BLaER1 (cell line): Measurements from ENCODE around the gene DENND1A.
A peak's percentile ranks its signal among the peaks of the same experiment; 100 is the strongest.

Experiments
- H3K27ac ChIP-seq: shearing (Covaris generic); formaldehyde crosslinking; 2 replicates; pipeline ENCODE4 v1.8.1; 2022
- H3K27me3 ChIP-seq: shearing (Covaris generic); formaldehyde crosslinking; 2 replicates; pipeline ENCODE4 v1.8.1; 2022
- H3K36me3 ChIP-seq: shearing (Covaris generic); formaldehyde crosslinking; 2 replicates; pipeline ENCODE4 v1.8.1; 2022
- H3K4me1 ChIP-seq: shearing (Covaris generic); formaldehyde crosslinking; 2 replicates; pipeline ENCODE4 v1.8.1; 2022
- H3K4me2 ChIP-seq: shearing (Covaris generic); formaldehyde crosslinking; 2 replicates; pipeline ENCODE4 v1.8.1; 2022
- H3K4me3 ChIP-seq: shearing (Covaris generic); formaldehyde crosslinking; 2 replicates; pipeline ENCODE4 v1.8.1; 2022
- H3K9ac ChIP-seq: shearing (Covaris generic); formaldehyde crosslinking; 2 replicates; pipeline ENCODE4 v1.8.1; 2022
- H3K9me3 ChIP-seq: shearing (Covaris generic); formaldehyde crosslinking; 2 replicates; pipeline ENCODE4 v1.8.1; 2022
- H4K20me1 ChIP-seq: shearing (Covaris generic); formaldehyde crosslinking; 2 replicates; pipeline ENCODE4 v1.8.1; 2022
- Cebpa-rat ChIP-seq: shearing (Covaris generic); IDR thresholded peaks from 2 replicates; pipeline ENCODE4 v1.8.1; 2022

Gene DENND1A

GRCh38 chr9:123662057-123662776 is 267.7 kb downstream of the DENND1A start:
- Histone ChIP-seq H3K27ac (peak overlapping the region; percentile 44; the same call in 1 of the 2 replicates), H3K4me1 (peaks cover 56% of the 10 kb centered on the region), H4K20me1 (no peaks in the 10 kb centered on the region), H3K9me3 (peaks cover 31% of the 10 kb centered on the region), H3K36me3 (peaks cover 12% of the 10 kb centered on the region), H3K27me3 (no peaks in the 10 kb centered on the region), H3K9ac (no peak overlapping the region), H3K4me2 (peak overlapping the region; percentile 49), H3K4me3 (peak overlapping the region; percentile 31; the same call in 1 of the 2 replicates)
- no peak for TF ChIP-seq Cebpa-rat

DNA sequence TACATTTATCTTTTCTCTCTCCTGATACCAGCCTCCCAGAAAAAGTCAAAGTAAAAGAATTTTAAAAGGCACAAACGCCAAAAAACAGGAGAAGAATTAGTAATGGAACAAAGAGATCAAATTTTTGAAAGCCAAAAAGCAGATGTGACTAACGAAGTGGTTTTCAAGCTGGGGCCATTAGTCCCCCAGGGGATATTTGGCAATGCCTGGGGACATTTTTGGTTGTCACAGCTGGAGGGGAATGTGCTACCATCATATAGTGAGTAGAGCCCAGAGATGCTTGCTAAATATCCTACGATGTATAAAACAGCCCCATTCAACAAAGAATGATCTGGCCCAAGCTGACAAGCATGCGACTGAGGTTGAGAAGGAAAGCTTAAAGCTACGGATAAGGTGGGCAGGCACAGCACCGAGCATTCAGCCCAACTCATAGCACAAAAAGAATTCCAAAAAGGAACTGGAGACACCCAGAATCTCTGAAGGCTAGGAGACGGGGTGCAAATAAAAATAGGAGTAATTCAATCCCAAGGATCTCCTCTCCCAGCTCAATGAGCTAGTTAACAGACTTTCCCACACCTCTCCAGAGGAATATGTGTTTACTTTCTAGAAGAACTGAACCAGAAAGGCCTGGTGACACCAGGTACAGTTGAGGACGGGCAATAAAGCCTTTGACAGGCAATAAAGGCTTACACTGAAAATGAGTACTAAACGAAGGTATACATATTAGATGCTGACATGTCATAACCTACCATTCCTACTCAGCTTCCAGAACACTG is 269.0 kb downstream of the DENND1A start:
- H3K9ac ChIP-seq: peak overlapping the region; percentile 39; the same call in 1 of the 2 replicates
- H3K4me3 ChIP-seq: peak overlapping the region; percentile 37; the same call in 1 of the 2 replicates
- no peaks in the 10 kb centered on the region for H4K20me1 ChIP-seq
- peaks cover 61% of the 10 kb centered on the region for H3K4me1 ChIP-seq
- peak overlapping the region; percentile 80 for H3K4me2 ChIP-seq
- H3K9me3 ChIP-seq: peaks cover 26% of the 10 kb centered on the region
- H3K36me3 ChIP-seq: peaks cover 14% of the 10 kb centered on the region
- peak overlapping the region; percentile 82 for H3K27ac ChIP-seq
- H3K27me3 ChIP-seq: no peaks in the 10 kb centered on the region
- peak; percentile 86 for TF ChIP-seq Cebpa-rat

- no peak for TF ChIP-seq Cebpa-rat
- H3K27me3 ChIP-seq: no peaks in the 10 kb centered on the region
- H3K36me3 ChIP-seq: peaks cover 23% of the 10 kb centered on the region
- H4K20me1 ChIP-seq: no peaks in the 10 kb centered on the region
- peak overlapping the region; percentile 80 for H3K4me2 ChIP-seq
- H3K4me1 ChIP-seq: peaks cover 61% of the 10 kb centered on the region
- H3K27ac ChIP-seq: peak overlapping the region; percentile 82
- peak overlapping the region; percentile 54; the same call in 1 of the 2 replicates for H3K9ac ChIP-seq
- H3K4me3 ChIP-seq: no peak overlapping the region
- peaks cover 16% of the 10 kb centered on the region for H3K9me3 ChIP-seq
These were observed 270.6 kb downstream of the DENND1A start for GRCh38 chr9:123659358-123659757.

- peak overlapping the region; percentile 54; the same call in 1 of the 2 replicates for H3K9ac ChIP-seq
- peaks cover 14% of the 10 kb centered on the region for H3K9me3 ChIP-seq
- H3K27me3 ChIP-seq: no peaks in the 10 kb centered on the region
- H3K4me3 ChIP-seq: no peak overlapping the region
- no peak; the same call in 1 of the 2 replicates for TF ChIP-seq Cebpa-rat
- peak overlapping the region; percentile 82 for H3K27ac ChIP-seq
- peaks cover 23% of the 10 kb centered on the region for H3K36me3 ChIP-seq
- H3K4me2 ChIP-seq: peak overlapping the region; percentile 80
- no peaks in the 10 kb centered on the region for H4K20me1 ChIP-seq
- H3K4me1 ChIP-seq: peaks cover 61% of the 10 kb centered on the region
These were observed 271.1 kb downstream of the DENND1A start for GRCh38 chr9:123658792-123659191.

DNA sequence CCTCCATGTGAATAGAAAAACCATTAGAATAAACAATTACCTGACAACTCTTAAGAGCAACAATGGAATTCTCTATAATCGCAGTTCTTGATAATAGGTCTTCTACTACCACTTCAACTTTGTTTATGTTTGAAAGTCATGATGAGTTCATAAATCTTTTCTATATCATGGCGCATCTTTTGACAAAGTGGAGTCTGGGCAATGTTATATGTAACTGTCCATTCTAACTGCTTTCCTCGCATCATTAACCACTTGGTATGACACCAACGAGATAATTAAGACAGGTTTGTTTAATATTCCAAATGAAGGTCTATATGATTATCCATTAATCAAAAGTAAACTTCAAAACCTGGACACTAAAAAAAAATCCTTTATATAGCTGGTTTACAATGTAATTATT is 272.0 kb downstream of the DENND1A start:
- no peak for TF ChIP-seq Cebpa-rat
- Histone ChIP-seq H4K20me1 (no peaks in the 10 kb centered on the region), H3K27me3 (no peaks in the 10 kb centered on the region), H3K27ac (peak overlapping the region; percentile 82; the same call in 1 of the 2 replicates), H3K36me3 (peaks cover 23% of the 10 kb centered on the region), H3K4me3 (no peak overlapping the region), H3K9me3 (peaks cover 9% of the 10 kb centered on the region), H3K4me1 (peaks cover 61% of the 10 kb centered on the region), H3K4me2 (no peak overlapping the region), H3K9ac (no peak overlapping the region)

GRCh38 chr9:123657099-123657498 is 272.8 kb downstream of the DENND1A start:
- peaks cover 21% of the 10 kb centered on the region for H3K36me3 ChIP-seq

GRCh38 chr9:123656565-123656964 is 273.4 kb downstream of the DENND1A start:
- Histone ChIP-seq H3K36me3 (peaks cover 18% of the 10 kb centered on the region; the same call in 1 of the 2 replicates), H4K20me1 (no peaks in the 10 kb centered on the region), H3K27ac (no peak overlapping the region; the same call in 1 of the 2 replicates), H3K9ac (no peak overlapping the region), H3K4me3 (no peak overlapping the region), H3K9me3 (no peaks in the 10 kb centered on the region; the same call in 1 of the 2 replicates), H3K27me3 (no peaks in the 10 kb centered on the region), H3K4me2 (no peak overlapping the region), H3K4me1 (peaks cover 47% of the 10 kb centered on the region)
- TF ChIP-seq Cebpa-rat: no peak

More at GRCh38 chr9:123657099-123657498, 272.8 kb downstream of the DENND1A start:
- TF ChIP-seq Cebpa-rat: no peak
- H3K4me1 ChIP-seq: peaks cover 53% of the 10 kb centered on the region
- no peak overlapping the region for H3K9ac ChIP-seq
- H3K27ac ChIP-seq: no peak overlapping the region; the same call in 1 of the 2 replicates
- no peak overlapping the region for H3K4me2 ChIP-seq
- no peaks in the 10 kb centered on the region for H3K27me3 ChIP-seq
- no peaks in the 10 kb centered on the region for H4K20me1 ChIP-seq
- H3K9me3 ChIP-seq: peaks cover 4% of the 10 kb centered on the region
- H3K4me3 ChIP-seq: no peak overlapping the region

DNA sequence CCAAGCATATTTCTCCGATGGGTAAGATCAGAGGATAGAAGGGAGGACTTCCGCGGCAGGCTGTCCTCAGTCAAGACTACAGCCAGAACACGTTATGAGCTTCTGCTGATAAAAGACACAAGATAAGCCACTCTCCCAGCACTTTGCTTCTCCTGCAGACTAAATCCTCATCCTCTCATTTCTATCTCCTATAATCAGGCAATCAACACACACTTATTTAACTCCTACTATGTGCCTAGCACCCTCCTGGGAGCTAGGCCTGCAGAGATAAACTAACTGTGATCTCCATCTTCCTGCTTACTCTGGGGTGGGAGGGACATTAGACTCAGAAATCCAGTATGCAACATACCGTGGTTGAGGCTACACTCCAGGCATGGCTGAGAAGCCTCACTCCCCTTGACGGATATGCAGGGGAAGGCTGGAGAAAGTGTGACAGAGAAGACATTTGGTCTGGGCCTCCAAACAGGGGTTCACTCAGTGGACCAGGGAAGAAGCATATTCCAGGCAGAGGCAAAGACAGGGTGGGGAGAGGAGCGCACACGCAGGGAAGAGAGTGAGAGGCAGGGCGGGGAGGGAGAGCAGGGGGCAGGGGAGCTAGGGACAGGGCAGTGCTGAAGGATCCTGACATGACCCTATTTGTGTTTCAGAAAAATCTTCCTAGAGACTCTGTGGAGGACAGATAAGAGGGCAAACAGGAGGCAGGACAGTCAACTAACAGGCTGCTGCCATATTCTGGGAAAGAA is 274.1 kb downstream of the DENND1A start:
- Histone ChIP-seq H3K36me3 (peaks cover 21% of the 10 kb centered on the region; the same call in 1 of the 2 replicates), H3K9me3 (no peaks in the 10 kb centered on the region), H3K27me3 (no peaks in the 10 kb centered on the region), H4K20me1 (no peaks in the 10 kb centered on the region), H3K4me3 (no peak overlapping the region), H3K9ac (no peak overlapping the region), H3K4me2 (no peak overlapping the region), H3K4me1 (peaks cover 40% of the 10 kb centered on the region), H3K27ac (no peak overlapping the region)
- no peak for TF ChIP-seq Cebpa-rat

- H3K27me3 ChIP-seq: no peaks in the 10 kb centered on the region
- no peaks in the 10 kb centered on the region for H3K9me3 ChIP-seq
- no peak overlapping the region for H3K4me3 ChIP-seq
- peaks cover 21% of the 10 kb centered on the region; the same call in 1 of the 2 replicates for H3K36me3 ChIP-seq
- no peak overlapping the region for H3K9ac ChIP-seq
- H4K20me1 ChIP-seq: no peaks in the 10 kb centered on the region
- H3K27ac ChIP-seq: no peak overlapping the region
- H3K4me1 ChIP-seq: peaks cover 33% of the 10 kb centered on the region
- no peak for TF ChIP-seq Cebpa-rat
- no peak overlapping the region for H3K4me2 ChIP-seq
These were observed 274.8 kb downstream of the DENND1A start for GRCh38 chr9:123654994-123655637.
